ENCODE data around the gene NGDN.

Gene NGDN

DNA sequence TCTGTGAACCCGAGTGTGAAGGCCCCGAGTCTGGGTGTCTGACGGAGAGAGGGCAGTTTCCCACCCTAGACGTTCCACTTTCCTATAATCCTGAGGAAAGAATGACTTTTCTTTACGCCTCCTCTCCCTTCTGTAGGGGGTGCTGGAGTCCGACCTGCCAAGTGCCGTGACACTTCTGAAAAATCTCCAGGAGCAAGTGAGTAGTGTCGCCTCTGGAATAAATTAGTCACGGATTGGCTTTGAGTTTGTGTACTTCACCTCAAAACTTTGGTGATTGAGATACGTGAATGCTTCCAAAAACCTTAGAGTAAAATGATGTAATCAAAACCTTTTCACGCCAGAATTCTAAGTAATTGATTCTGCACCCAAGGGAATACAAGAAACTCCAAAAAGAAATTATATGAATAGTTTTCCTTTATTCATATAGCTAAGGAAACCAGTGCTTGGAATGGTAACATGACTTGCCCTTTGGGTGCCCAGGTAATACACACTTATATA is 452 bp downstream of the NGDN start:
- TF ChIP-seq POLR2A (IDR thresholded peaks at IDR 0.05; ENCODE audit: low read depth, low read length) = no peak
- DNase-seq (ENCODE audit: insufficient read length, low spot score) (no peak), FAIRE-seq (no peak)

DNA sequence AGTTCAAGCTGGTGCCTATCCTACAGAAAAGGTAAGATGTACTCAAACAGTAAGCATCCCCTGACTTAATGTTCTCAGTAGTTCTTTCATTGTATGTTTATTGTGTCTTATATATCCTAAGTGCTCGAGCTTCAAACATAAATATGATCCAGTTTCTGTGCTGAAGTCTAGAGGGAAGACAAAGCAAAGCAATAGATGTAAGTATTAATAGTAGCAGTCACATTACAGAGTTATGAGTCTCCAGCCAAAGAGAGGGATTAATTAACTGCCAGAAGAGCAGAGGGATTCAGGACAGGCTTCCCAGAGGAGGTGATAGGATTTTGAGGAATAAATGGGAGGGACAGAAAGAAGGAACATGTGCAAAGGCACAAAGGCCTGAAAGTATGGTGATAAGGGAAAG is 1.4 kb downstream of the NGDN start:
- FAIRE-seq (no peak), DNase-seq (ENCODE audit: insufficient read length, low spot score) (no peak)
- no peak for TF ChIP-seq POLR2A (IDR thresholded peaks at IDR 0.05; ENCODE audit: low read depth, low read length)

DNA sequence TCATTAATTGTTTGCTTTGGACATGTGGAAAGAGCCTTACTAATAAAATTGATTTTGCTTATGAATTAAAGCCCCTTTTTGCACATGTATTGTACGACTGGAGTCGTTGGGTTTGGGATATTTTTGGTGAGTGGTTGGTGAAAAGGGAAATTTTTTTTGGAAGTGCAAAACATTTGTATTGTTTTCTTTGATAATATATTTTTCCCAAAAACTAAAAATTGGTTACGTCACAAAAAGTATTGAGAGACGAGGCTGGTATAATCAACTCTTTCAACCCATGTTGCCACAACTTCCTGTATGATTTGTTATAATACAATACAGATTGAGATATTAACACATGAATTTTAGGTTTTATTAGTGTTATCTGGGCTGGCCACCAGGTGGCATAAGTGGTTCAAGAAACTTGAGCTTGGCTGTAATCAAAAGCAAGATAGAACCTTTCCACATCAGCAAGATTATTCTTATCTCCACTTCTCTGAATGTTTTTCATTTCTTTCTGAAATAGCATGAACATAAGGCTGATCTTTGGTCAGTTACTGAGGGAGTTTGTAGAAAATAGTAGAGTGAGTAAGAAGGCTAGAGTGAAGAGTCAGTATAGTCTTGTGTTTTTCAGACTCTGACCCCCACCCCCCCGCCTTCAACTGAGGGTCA is 8.7 kb downstream of the NGDN start:
- TF ChIP-seq POLR2A (IDR thresholded peaks at IDR 0.05; ENCODE audit: low read depth, low read length) = no peak
- peak; percentile 14 for DNase-seq (ENCODE audit: insufficient read length, low spot score)
- no peak for FAIRE-seq

DNA sequence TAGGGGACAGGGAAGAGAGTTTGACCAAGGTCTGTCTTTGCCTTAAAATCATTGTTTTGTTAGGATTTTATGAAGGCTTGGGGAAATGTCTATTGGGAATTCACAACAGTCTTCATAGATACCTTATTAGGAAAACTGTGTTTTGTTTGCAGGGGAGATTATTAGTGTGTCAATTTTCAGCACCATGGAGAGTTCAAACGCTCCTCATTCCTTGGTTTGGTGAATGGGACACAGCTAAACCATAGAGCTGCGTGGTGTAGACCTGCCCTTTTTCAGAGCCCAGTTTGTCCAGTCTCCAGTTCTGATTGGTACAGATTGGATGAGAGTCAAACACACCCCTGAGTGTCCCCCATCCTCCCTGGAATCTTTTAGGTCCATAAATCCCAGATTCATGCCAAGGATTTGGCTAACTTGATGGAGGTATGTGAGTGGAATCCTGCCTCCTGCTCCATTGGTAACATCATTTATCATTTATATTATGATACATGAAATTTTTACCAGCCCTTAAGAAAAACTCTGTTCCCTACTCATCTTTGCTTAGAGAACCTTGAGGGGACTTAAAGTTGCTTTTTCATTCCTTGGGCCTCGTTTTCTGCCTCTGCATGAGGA is 12.0 kb downstream of the NGDN start:
- DNase-seq (ENCODE audit: insufficient read length, low spot score) (no peak), FAIRE-seq (no peak)
- TF ChIP-seq POLR2A (IDR thresholded peaks at IDR 0.05; ENCODE audit: low read depth, low read length) = no peak

DNA sequence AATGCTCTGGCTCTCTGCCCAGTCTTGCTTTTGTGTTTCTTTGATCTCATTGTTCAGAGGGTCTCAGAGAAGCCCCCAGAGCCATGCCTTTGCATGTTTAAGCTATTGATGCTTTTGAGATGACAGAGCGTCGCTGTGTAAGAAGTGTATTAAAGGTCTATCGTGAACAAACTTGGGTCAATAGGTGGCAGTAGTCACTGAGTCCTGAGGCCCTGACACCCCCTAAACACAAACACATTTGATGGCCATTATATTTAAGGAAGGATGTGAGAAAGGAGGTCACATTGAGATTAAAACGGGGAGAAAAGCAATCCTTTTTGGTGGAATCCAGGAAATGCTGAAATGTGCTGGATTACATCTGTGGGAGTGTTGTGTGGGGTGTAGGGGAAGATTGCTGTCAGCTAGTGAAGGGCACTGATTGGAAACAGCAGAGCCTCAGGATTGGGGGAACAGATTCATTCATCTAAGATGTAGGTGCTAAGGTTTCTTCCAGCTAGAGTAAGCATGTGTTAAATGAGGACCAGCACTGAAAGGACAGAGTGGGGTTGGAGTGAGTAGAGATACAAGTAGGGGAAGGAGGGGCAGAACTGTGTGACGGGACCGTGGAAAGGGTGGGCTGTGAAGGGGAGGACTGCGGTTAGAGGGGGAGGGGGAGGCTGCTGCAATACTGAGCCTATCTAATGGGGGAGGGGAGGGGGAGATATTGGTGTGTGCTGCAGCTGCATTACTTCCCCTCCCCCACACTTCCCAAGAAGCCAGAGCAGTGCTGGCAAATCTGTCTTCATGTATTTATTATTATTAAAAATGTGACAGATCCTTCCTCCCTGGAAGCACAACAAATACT is 12.7 kb downstream of the NGDN start:
- TF ChIP-seq POLR2A (IDR thresholded peaks at IDR 0.05; ENCODE audit: low read depth, low read length) = no peak
- FAIRE-seq (no peak), DNase-seq (ENCODE audit: insufficient read length, low spot score) (no peak)

DNA sequence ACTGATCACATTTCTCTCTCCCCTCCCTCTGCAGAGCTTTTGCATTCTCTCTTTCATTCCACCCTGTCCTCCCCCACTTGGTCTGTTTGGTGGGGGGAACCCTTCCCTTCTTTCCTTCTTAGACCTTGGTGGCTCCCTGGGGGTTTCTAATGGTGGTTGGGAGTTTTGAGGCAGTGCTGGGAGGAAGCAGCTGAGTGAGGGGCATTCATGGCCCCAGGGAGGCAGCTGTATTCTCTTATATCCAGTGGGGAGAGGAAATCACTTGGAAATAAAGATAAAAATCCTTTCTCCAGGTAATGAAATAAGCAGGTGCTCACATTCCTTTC is 13.3 kb downstream of the NGDN start:
- no peak for FAIRE-seq
- TF ChIP-seq POLR2A (IDR thresholded peaks at IDR 0.05; ENCODE audit: low read depth, low read length) = no peak
- DNase-seq (ENCODE audit: insufficient read length, low spot score) = no peak

DNA sequence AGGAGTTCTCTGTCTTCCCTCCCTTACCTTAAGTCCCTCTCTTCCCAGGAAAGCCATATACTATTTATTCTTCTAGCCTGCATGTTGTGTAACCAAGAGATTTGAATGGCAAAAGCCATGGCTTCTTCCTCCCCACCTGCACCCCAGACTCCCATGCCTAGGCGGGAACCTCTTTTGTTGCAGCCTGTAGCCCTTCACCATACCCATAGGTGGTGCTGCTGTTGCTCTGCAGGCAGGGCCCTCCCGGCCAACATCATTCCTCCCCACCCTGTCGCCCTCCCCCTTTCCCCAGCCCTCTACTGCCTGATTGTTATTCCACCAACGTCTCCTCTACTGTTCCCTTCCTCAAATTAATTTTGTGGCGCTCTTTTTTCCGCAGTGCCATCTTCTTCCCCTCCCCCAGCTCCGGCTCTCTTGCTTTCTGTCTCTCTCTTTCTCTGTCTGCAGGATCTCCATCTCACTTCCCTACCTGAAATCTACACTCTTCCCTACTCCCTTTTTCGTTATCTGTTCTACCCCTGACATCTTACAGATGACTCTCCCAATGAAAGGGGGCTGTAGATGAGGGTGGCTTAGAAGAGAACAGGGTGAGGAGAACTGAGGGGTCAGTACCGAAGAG is 13.8 kb downstream of the NGDN start:
- DNase-seq (ENCODE audit: insufficient read length, low spot score) (peak; percentile 29), FAIRE-seq (no peak)
- no peak for TF ChIP-seq POLR2A (IDR thresholded peaks at IDR 0.05; ENCODE audit: low read depth, low read length)

DNA sequence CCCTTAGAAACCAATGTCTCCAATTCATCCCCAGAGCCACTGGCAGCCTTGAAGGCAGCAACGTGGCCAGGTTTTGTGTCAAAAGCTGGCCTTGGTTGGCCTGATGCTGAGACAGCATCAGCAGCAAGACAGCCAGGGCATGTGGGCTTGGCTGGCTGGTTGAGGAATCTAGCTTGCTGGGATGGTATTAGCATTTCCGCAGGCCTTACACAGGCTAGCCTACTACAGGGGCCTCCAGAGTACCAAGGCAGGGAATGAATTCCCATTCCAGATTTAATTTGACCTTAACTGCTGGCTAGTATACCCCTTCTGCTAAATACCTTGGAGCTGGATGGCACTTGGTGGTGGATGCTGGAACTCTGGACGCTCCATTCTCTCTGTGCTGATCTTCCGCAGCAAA is 15.8 kb downstream of the NGDN start:
- TF ChIP-seq POLR2A (IDR thresholded peaks at IDR 0.05; ENCODE audit: low read depth, low read length) = no peak
- no peak for FAIRE-seq

DNA sequence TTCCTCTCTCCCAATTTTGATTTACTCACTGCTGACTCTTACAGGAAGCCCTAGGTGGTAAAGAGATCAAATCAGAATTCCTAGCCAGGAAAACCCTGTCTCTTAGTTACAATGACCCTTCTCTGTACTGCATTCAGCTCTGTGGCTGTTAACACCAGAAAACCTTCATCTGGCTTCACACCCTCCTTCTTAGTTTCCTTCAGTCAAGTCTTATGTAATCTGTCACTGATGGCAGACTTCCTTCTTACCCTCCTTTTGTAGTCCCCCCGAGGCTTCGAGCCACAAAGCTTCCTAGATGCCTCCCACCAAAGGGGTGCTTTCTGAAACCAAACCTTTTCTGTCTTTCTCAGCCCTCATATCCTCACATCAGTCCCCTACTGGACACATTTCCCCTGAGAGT is 16.5 kb downstream of the NGDN start:
- FAIRE-seq = no peak
- no peak for TF ChIP-seq POLR2A (IDR thresholded peaks at IDR 0.05; ENCODE audit: low read depth, low read length)
- no peak for DNase-seq (ENCODE audit: insufficient read length, low spot score)

More for the DNA sequence above, 15.8 kb downstream of the NGDN start:
- no peak for DNase-seq (ENCODE audit: insufficient read length, low spot score)

DNA sequence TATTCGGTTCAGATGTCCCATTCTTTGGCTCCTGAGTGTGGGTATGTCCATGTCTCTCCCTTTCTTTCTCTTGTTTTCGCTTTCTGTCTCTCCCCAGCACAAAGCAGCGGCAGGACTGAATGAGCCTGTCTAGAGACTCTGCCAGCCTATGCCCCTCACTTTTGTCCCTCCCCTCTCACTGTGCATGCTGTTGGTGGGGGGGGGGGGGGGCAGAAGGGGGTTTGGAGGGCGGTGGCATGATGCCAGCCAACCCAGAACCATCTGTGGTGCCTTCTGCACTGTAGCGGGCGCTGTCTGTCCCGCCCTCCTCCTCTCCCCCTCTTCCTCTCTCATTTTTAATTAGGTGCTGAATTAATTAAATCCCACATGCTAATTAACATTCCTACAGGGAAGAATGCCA is 17.7 kb downstream of the NGDN start:
- FAIRE-seq (no peak), DNase-seq (ENCODE audit: insufficient read length, low spot score) (no peak)
- no peak for TF ChIP-seq POLR2A (IDR thresholded peaks at IDR 0.05; ENCODE audit: low read depth, low read length)

DNA sequence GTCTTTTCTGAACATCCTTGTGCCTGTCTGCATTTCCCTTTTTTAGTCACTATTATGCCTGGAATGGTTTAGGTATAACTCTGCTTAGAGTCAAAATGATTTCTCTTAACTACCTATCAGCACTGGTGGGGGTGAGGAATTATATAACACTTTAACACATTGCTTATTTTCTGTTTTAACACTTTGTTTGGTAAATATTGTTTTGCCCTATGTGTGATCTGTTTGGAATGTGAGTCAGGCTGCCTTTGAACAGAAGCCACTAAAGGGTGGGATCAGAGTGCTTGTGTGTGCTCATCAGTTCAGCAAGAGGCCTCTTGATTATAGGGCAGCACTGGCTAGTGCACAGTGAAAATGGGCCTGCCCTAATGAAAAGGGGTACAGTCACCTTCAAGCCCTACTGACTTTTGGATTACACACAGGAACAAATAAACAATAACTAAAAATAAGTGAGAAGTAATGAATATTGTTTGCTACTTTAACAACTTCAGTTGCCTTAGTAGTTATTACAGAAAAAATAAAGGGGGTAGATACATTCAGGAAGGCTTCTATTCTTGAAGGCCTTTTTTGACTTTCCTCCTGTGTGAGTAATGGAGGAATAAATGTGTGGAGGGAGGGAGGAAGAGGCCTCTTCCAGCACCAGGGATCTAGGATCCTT is 23.2 kb downstream of the NGDN start:
- no peak for TF ChIP-seq POLR2A (IDR thresholded peaks at IDR 0.05; ENCODE audit: low read depth, low read length)
- no peak for DNase-seq (ENCODE audit: insufficient read length, low spot score)
- FAIRE-seq = no peak

DNA sequence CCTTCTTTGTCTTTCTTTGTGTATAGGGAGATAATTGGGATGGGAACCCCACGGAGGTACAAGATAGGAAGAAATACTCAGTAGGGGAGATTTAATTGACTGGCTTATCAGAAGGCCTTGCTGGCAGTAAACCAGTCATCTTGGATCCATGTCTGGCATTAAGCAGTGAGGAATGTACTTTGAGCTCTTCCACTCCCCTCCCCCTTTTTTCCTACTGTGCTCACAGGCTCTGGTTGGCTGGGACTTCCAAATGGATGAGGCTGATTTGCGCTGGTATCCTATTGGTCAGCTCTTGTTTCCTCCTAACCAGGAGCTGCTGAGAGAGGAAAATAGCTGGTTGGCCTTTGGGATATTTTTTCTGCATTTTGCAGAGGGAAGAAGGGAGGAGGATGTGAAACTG is 24.7 kb downstream of the NGDN start:
- TF ChIP-seq POLR2A (IDR thresholded peaks at IDR 0.05; ENCODE audit: low read depth, low read length) = no peak
- no peak for DNase-seq (ENCODE audit: insufficient read length, low spot score)
- FAIRE-seq = no peak

DNA sequence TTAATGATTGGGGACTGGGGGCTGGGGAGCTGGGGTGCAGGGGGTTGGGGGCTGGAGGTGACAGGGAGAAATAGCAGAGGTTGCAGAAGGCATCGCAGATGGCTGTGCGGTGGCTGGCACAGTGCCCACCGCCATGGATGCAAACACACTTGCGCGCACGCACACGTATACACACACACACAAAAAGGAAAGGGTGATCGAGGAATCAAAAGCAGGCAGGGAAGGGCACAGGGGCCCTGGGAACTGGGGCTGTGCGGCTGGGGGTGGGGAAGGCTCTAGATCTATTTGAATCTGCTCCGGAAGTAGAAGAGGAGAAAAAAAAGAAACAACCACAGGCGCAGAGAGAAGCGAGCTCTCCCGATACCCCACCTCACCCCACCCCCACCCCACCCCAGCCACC is 42.7 kb downstream of the NGDN start:
- TF ChIP-seq POLR2A (IDR thresholded peaks at IDR 0.05; ENCODE audit: low read depth, low read length) = no peak
- FAIRE-seq (no peak), DNase-seq (ENCODE audit: insufficient read length, low spot score) (no peak)
